GM21528 (cell line): ENCODE measurements around the gene PTPRN2.

Experiments
- ATAC-seq: cut with Tn5 transposase; IDR thresholded peaks from one replicate; pipeline ENCODE4 v1.9.1; 2021; ENCODE audit warnings: mild to moderate bottlenecking, moderate library complexity; ENCODE audit not compliant: unreplicated experiment, low FRiP score

PTPRN2 gene

GRCh38 chr7:157828881-157829280 lies 758.7 kb downstream of the PTPRN2 start:
- ATAC-seq = no peak

- no peak for ATAC-seq
Measured at GRCh38 chr7:157828190-157828589, 759.4 kb downstream of the PTPRN2 start.

GRCh38 chr7:157827863-157828160 lies 759.8 kb downstream of the PTPRN2 start:
- ATAC-seq = no peak

GRCh38 chr7:157827045-157827862 lies 760.4 kb downstream of the PTPRN2 start:
- ATAC-seq = no peak

- ATAC-seq = no peak
Measured at GRCh38 chr7:157826566-157826965, 761.1 kb downstream of the PTPRN2 start.

- ATAC-seq = no peak
Measured at GRCh38 chr7:157825325-157825724, 762.3 kb downstream of the PTPRN2 start.

GRCh38 chr7:157824819-157825121 lies 762.9 kb downstream of the PTPRN2 start:
- ATAC-seq = no peak

GRCh38 chr7:157824011-157824818 lies 763.4 kb downstream of the PTPRN2 start:
- no peak for ATAC-seq

GRCh38 chr7:157822688-157823031 lies 765.0 kb downstream of the PTPRN2 start:
- ATAC-seq = no peak

- ATAC-seq = no peak
Measured at GRCh38 chr7:157821959-157822687, 765.5 kb downstream of the PTPRN2 start.

GRCh38 chr7:157820796-157821195 lies 766.8 kb downstream of the PTPRN2 start:
- no peak for ATAC-seq

- ATAC-seq = no peak
Measured at GRCh38 chr7:157819455-157819807, 768.2 kb downstream of the PTPRN2 start.

- ATAC-seq = no peak
Measured at GRCh38 chr7:157818701-157819454, 768.7 kb downstream of the PTPRN2 start.

- no peak for ATAC-seq
Measured at GRCh38 chr7:157817944-157818700, 769.5 kb downstream of the PTPRN2 start.

- no peak for ATAC-seq
Measured at GRCh38 chr7:157817433-157817832, 770.2 kb downstream of the PTPRN2 start.

- no peak for ATAC-seq
Measured at GRCh38 chr7:157816526-157817250, 770.9 kb downstream of the PTPRN2 start.

- ATAC-seq = no peak
Measured at GRCh38 chr7:157816086-157816485, 771.5 kb downstream of the PTPRN2 start.

GRCh38 chr7:157815706-157816022 lies 772.0 kb downstream of the PTPRN2 start:
- ATAC-seq = no peak

- ATAC-seq = no peak
Measured at GRCh38 chr7:157814931-157815705, 772.5 kb downstream of the PTPRN2 start.
